NT2/D1 (cell line): ENCODE measurements around the gene ZFAND5.

Experiments used
- DNase-seq: peaks from one replicate; pipeline ENCODE4 v3.0.0-alpha.2; 2011; ENCODE audit warnings: low read depth, low spot score
- H3K27me3 ChIP-seq: 2 replicates; pipeline ENCODE4 v1.6.0; 2011; ENCODE audit warnings: mild to moderate bottlenecking; ENCODE audit not compliant: insufficient read length, insufficient read depth
- H3K36me3 ChIP-seq: 2 replicates; pipeline ENCODE4 v1.6.1; 2011; ENCODE audit warnings: mild to moderate bottlenecking, low read length, mixed read lengths; ENCODE audit not compliant: insufficient read depth, insufficient read length
- H3K4me1 ChIP-seq: 2 replicates; pipeline ENCODE4 v1.5.1; 2011; ENCODE audit not compliant: insufficient read depth, insufficient read length
- H3K4me3 ChIP-seq: 2 replicates; pipeline ENCODE4 v1.5.1; 2011; ENCODE audit warnings: low read depth; ENCODE audit not compliant: insufficient read length
- H3K9ac ChIP-seq: 2 replicates; pipeline ENCODE4 v1.6.0; 2011; ENCODE audit warnings: low read depth; ENCODE audit not compliant: insufficient read length
- H3K9me3 ChIP-seq: 2 replicates; pipeline ENCODE4 v1.5.1; 2011; ENCODE audit warnings: mild to moderate bottlenecking, low read length; ENCODE audit not compliant: insufficient read depth
- SUZ12 ChIP-seq: IDR thresholded peaks from 2 replicates; pipeline ENCODE4 v1.6.1; 2011; ENCODE audit not compliant: insufficient read length, insufficient read depth; ENCODE audit errors: extremely low read depth
- YY1 ChIP-seq: IDR thresholded peaks from 2 replicates; pipeline ENCODE4 v1.6.1; 2011; ENCODE audit not compliant: insufficient read length, insufficient read depth
- ZNF274 ChIP-seq: IDR thresholded peaks from 2 replicates; pipeline ENCODE4 v1.6.1; 2011; ENCODE audit warnings: mild to moderate bottlenecking, low read depth, low read length

The ZFAND5 gene

DNA sequence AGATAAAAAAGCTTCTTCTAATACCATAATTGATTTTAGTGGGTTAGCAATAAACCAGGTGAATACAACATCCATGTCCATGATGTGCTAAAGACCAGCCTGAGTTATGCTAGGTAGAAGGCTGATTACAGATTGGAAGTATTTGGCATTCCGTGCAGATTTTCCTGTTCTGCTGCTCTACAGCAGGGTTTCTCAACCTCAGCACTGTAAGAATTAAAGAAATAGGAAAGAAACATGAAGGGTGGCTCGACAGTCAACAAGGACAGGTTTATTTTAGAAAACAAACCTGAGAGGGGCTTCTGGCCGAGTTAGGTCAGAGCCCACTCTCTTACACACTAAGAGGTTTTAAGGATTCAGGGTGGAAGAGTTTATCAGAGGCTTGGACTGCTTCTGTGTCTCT lies 42.3 kb downstream of the ZFAND5 start:
- TF ChIP-seq YY1 (no peak), SUZ12 (no peak), ZNF274 (no peak)
- no peak for DNase-seq
- H3K9ac ChIP-seq: no peak overlapping the region

DNA sequence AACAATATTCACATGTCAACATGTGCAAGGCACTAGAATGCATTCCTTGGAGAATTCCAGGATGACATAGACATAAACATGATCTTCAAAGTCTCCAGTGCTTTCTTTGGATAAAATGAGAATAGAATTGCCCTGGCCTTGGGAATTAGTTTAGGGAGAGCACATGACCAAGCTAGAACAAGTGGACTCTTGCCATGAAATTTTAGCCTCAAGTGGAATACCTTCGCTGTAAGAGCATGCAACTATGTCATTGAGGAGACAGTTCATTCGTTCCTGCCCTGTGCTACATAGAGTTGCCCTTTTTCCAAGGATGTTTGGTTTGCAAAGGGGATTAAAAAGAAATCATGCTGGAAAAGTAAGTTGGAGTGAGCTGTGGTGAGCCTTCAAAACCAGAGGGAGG lies 42.7 kb downstream of the ZFAND5 start:
- Histone ChIP-seq H3K9me3 (peaks cover 26% of the 10 kb centered on the region), H3K9ac (no peak overlapping the region), H3K36me3 (no peaks in the 10 kb centered on the region), H3K4me3 (no peak overlapping the region), H3K4me1 (no peaks in the 10 kb centered on the region), H3K27me3 (no peaks in the 10 kb centered on the region)
- TF ChIP-seq YY1 (no peak), SUZ12 (no peak), ZNF274 (no peak)
- no peak for DNase-seq

More for the DNA sequence above, 42.3 kb downstream of the ZFAND5 start:
- peaks cover 26% of the 10 kb centered on the region for H3K9me3 ChIP-seq
- no peaks in the 10 kb centered on the region for H3K4me1 ChIP-seq
- no peaks in the 10 kb centered on the region for H3K27me3 ChIP-seq
- no peaks in the 10 kb centered on the region for H3K36me3 ChIP-seq
- H3K4me3 ChIP-seq: no peak overlapping the region

DNA sequence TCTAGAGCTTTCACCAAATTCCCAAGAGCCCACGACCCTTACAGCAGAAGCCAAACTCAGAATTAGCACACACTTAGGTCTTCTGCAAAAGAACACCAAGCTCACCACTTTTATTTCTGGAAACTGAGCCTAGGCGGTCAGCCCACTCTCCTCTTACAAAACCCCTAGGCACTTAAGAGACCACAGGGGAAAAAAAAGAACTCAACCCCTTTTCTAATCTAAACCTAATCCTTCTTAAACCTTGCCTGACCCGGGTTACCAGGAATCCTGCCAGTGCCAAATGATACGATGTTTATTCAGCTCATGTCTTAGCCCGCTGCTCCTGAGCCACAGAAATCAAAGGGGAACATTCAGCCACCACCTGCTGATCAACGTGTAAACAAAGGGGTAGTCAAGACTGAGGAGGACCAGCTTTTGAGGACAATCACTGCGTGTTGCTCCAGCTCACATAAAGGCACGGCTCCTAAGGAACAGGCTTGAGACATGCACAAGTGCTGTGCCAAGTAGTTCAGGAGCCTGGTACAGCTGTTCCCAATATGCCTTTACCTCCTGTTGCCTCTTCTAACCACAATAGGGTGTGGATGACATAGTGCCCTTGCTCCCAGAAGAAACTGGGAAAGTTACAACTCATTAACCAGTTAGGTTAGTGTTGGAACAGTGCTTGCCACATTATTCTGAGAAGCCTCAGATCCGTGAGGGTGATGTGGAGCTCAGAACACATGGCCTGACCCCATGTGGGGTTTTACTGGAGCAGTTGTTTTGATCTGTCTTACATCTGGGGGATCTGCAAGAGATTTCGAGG lies 49.3 kb downstream of the ZFAND5 start:
- Histone ChIP-seq H3K36me3 (no peaks in the 10 kb centered on the region), H3K4me1 (no peaks in the 10 kb centered on the region), H3K9me3 (no peaks in the 10 kb centered on the region), H3K4me3 (no peak overlapping the region), H3K27me3 (no peaks in the 10 kb centered on the region), H3K9ac (no peak overlapping the region)
- no peak for TF ChIP-seq YY1
- no peak for TF ChIP-seq ZNF274
- no peak for TF ChIP-seq SUZ12
- no peak for DNase-seq

DNA sequence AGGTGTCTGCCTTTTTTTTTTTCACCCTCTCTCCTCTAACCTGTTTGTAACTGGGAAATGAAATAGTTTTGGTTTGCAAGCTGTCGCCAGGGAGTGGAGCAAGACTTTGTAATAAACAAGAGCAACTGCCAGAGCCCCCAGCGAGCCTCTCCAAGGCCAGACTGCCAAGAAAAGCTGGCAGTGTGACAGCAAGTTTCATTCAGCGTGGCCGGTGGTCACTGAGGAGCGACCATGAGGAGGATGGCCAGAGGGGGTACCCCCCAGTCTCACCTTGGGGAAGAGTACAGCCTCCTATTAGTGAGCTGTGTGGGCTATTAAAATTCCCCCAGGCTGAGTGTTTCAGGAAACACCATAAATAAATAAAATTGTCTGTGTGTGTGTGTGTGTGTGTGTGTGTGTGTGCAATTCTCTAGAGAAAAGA lies 49.9 kb downstream of the ZFAND5 start:
- no peak for DNase-seq
- H3K36me3 ChIP-seq: no peaks in the 10 kb centered on the region
- no peaks in the 10 kb centered on the region for H3K9me3 ChIP-seq
- no peaks in the 10 kb centered on the region for H3K27me3 ChIP-seq
- no peaks in the 10 kb centered on the region for H3K4me1 ChIP-seq
- TF ChIP-seq SUZ12 (no peak), ZNF274 (no peak), YY1 (no peak)
- no peak overlapping the region for H3K9ac ChIP-seq
- no peak overlapping the region for H3K4me3 ChIP-seq

DNA sequence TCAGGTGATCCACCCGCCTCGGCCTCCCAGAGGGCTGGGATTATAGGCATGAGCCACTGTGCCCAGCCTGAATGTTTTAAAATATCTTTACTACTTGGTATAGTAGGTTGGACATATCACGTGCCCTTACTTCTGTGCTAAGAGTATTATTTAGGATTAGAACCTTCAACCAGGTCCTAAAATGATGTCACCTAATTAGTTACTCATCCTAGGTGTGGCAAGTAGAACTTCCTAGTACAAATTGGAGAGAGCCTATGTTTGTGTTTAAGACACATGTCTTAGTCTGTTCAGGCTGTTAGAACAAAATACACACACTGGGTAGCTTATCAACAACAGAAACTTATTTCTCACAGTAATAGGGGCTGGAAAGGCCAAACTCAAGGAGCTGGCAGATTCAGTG lies 51.5 kb downstream of the ZFAND5 start:
- no peak for DNase-seq
- Histone ChIP-seq H3K4me3 (no peak overlapping the region), H3K9ac (no peak overlapping the region), H3K9me3 (no peaks in the 10 kb centered on the region), H3K36me3 (no peaks in the 10 kb centered on the region), H3K27me3 (no peaks in the 10 kb centered on the region), H3K4me1 (no peaks in the 10 kb centered on the region)
- TF ChIP-seq YY1 (no peak), ZNF274 (no peak), SUZ12 (no peak)

DNA sequence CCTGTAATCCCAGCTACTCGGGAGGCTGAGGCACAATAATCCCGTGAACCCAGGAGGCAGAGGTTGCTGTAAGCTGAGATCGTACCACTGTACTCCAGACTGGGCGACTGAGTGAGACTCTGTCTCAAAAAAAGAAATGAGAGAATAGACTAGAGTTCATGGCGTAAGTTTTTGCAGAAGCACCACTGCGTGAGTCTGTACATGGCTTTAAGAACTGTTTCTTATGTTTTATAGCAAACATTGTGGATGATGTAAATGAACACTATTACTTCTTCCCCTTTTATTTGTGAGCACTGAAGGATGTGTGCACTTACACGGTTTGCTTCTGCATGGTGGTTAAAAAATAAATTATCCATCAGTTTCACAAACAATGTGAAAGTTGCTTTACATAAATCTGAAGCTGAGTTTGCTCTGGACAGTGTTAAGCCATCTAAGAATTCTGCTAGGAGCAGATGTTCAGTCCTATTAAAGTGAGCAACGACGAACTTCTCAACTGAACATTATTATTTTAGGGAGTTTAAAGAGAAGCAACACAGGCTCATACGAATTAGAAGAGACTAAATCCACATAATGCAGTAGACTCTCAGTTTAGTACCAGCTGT lies 52.5 kb downstream of the ZFAND5 start:
- H3K9ac ChIP-seq: no peak overlapping the region
- no peak overlapping the region for H3K4me3 ChIP-seq
- DNase-seq: no peak
- H3K36me3 ChIP-seq: no peaks in the 10 kb centered on the region
- no peaks in the 10 kb centered on the region for H3K9me3 ChIP-seq
- TF ChIP-seq SUZ12: no peak
- no peak for TF ChIP-seq ZNF274
- no peaks in the 10 kb centered on the region for H3K4me1 ChIP-seq
- H3K27me3 ChIP-seq: no peaks in the 10 kb centered on the region

DNA sequence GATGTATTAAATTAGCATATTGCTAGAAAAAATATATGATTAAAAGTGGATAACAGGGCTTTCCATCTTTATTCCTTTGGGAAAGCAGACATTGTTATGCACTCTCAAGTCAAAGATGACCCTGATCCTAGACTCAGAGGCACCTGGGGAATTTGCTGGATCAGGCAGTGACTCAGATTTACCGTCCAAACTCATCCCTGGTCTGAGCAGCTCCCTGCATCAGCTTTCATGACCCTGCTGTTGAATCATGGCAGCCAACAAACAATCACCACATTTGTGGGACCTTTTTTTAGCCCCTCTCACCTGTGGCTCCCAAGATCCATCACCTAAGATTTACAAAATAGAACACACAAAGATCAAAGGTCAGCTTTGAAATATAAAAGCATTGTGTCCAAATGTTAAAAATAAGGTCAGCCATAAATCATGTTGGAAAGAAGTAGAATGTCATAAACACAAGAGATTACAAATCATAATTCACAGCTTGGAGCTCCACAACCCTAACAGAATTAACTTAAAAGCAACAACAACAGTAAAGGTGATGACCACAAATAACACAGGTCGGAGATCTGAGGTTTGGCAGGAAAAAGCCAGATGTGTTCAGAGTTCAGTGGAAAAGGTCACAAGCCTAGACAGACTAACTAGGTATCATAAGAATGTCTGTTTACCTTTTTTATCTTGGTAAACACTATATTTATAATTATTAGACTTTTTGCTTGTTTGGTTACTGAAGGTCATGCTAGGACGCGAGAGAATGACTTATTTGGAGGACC lies 55.5 kb downstream of the ZFAND5 start:
- no peak for TF ChIP-seq YY1
- no peak for TF ChIP-seq ZNF274
- TF ChIP-seq SUZ12: no peak
- Histone ChIP-seq H3K9ac (no peak overlapping the region), H3K27me3 (no peaks in the 10 kb centered on the region), H3K4me3 (no peak overlapping the region), H3K9me3 (no peaks in the 10 kb centered on the region), H3K4me1 (no peaks in the 10 kb centered on the region), H3K36me3 (no peaks in the 10 kb centered on the region)
- no peak for DNase-seq
